BLaER1 (cell line): Measurements from ENCODE around the gene ZNF32.

ENCODE experiments used
- H3K27ac ChIP-seq: shearing (Covaris generic); formaldehyde crosslinking; 2 replicates; pipeline ENCODE4 v1.8.1; 2022
- H3K27me3 ChIP-seq: shearing (Covaris generic); formaldehyde crosslinking; 2 replicates; pipeline ENCODE4 v1.8.1; 2022
- H3K36me3 ChIP-seq: shearing (Covaris generic); formaldehyde crosslinking; 2 replicates; pipeline ENCODE4 v1.8.1; 2022
- H3K4me1 ChIP-seq: shearing (Covaris generic); formaldehyde crosslinking; 2 replicates; pipeline ENCODE4 v1.8.1; 2022
- H3K4me2 ChIP-seq: shearing (Covaris generic); formaldehyde crosslinking; 2 replicates; pipeline ENCODE4 v1.8.1; 2022
- H3K4me3 ChIP-seq: shearing (Covaris generic); formaldehyde crosslinking; 2 replicates; pipeline ENCODE4 v1.8.1; 2022
- H3K9ac ChIP-seq: shearing (Covaris generic); formaldehyde crosslinking; 2 replicates; pipeline ENCODE4 v1.8.1; 2022
- H3K9me3 ChIP-seq: shearing (Covaris generic); formaldehyde crosslinking; 2 replicates; pipeline ENCODE4 v1.8.1; 2022
- H4K20me1 ChIP-seq: shearing (Covaris generic); formaldehyde crosslinking; 2 replicates; pipeline ENCODE4 v1.8.1; 2022
- Cebpa-rat ChIP-seq: shearing (Covaris generic); IDR thresholded peaks from 2 replicates; pipeline ENCODE4 v1.8.1; 2022

Gene ZNF32

DNA sequence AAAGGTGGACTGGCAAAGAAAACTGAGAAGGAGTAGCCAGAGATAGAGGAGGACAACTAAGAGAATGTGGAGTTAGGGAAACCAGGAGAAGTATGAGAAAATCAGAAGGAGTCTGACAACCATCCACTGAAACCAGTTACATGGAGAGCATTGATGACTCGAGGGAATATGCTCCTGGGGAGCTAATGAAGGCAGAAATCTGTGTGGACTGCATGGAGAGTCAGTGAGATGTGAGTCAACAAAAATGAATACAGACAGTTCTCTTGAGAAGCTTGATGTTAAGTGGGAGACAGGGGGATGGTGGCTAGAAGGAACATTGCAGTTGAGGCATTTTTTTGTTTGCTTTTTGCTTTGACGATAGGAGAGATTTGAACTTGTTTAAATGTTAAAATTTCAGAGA is 34.3 kb upstream of the ZNF32 start:
- H3K4me2 ChIP-seq = no peak overlapping the region
- H3K4me3 ChIP-seq = no peak overlapping the region
- H4K20me1 ChIP-seq = no peaks in the 10 kb centered on the region
- no peak overlapping the region for H3K9ac ChIP-seq
- no peaks in the 10 kb centered on the region for H3K27me3 ChIP-seq
- TF ChIP-seq Cebpa-rat = no peak
- no peaks in the 10 kb centered on the region for H3K4me1 ChIP-seq
- H3K36me3 ChIP-seq = no peaks in the 10 kb centered on the region
- H3K27ac ChIP-seq = no peak overlapping the region
- H3K9me3 ChIP-seq = peaks cover 6% of the 10 kb centered on the region; the same call in 1 of the 2 replicates

DNA sequence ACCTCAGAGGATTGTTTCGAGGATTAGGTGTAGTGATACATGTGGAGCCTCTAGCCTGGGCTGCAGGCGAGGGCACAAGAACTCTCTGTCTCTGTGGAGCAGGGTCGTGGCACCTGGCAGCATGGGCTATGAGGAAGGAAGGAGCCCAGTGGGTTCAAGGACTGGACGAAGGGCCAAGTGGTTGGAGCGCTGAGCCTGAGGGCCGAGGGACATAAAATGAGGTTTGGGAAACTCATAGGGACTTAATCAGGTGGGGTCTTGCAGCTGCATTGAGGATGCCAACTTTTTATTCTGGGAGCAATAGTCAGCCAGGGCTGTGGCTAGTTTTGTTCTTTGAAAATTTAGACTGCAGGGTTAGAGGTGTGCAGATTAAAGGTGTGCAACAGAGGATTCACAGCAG is 33.0 kb upstream of the ZNF32 start:
- H3K4me2 ChIP-seq = no peak overlapping the region
- no peaks in the 10 kb centered on the region for H3K36me3 ChIP-seq
- TF ChIP-seq Cebpa-rat = no peak
- H3K9ac ChIP-seq = no peak overlapping the region
- no peaks in the 10 kb centered on the region for H4K20me1 ChIP-seq
- no peak overlapping the region for H3K27ac ChIP-seq
- H3K27me3 ChIP-seq = no peaks in the 10 kb centered on the region
- H3K4me3 ChIP-seq = no peak overlapping the region
- peaks cover 6% of the 10 kb centered on the region; the same call in 1 of the 2 replicates for H3K9me3 ChIP-seq
- no peaks in the 10 kb centered on the region for H3K4me1 ChIP-seq

DNA sequence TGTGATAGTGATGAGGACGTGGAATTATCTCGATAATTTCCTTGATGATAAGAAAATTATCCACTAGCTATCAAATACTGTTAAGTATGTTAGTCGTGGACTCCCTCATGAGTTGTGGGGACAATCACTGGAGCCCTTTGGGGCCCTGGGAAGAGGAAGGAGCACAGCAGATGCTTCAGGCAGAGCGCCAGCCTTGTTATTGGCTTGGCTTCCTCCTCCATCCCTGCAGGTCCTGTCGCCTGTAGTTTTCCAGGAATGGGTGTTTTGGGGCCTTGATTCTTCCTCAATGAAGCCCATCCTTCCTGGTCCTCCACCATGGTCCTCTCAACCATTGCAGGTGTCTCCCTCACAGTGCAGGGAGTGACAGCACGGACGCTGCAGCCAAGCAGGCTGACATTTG is 32.5 kb upstream of the ZNF32 start:
- no peaks in the 10 kb centered on the region for H3K36me3 ChIP-seq
- peaks cover 6% of the 10 kb centered on the region; the same call in 1 of the 2 replicates for H3K9me3 ChIP-seq
- no peaks in the 10 kb centered on the region for H3K4me1 ChIP-seq
- no peak overlapping the region for H3K4me2 ChIP-seq
- H3K4me3 ChIP-seq = no peak overlapping the region
- TF ChIP-seq Cebpa-rat = no peak
- H3K27me3 ChIP-seq = no peaks in the 10 kb centered on the region
- no peak overlapping the region for H3K9ac ChIP-seq
- no peak overlapping the region for H3K27ac ChIP-seq
- no peaks in the 10 kb centered on the region for H4K20me1 ChIP-seq

DNA sequence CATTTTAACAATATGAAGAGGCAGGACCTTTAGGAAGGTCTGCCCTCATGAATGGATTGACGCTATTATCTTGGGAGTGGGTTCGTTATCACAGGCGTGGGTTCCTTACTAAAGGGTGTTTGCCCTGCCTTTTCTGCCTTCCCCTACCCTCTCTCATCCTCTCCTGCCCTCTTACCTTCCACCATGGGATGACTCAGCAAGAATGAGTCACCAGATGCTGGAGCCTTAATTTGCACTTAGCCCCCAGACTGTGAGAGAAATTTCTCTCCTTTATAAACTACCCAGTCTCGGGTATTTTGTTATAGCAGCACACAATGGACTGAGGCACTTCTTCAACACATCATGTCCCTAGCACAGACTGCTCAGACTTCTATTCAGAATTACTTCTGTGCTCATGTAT is 31.4 kb upstream of the ZNF32 start:
- no peaks in the 10 kb centered on the region for H4K20me1 ChIP-seq

DNA sequence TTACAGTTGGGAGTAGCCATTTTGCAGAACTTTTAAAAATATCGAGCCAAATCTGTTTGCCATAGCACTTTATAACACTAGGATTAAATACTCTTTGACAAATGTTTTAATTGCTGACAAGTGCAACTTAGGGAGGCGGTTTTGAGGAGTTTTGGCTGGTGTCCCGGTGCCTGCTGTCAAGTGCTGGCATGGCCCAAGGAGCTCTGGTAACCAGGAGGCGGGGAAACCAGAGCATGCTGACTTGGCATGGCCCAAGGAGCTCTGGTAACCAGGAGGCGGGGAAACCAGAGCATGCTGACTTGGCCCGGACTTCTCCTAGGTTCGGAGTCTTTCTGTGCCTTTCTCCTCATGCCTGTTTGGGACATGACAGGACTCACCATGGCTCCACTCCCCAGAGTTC is 30.8 kb upstream of the ZNF32 start:
- Histone ChIP-seq H3K27ac (no peak overlapping the region), H3K9me3 (peaks cover 2% of the 10 kb centered on the region; the same call in 1 of the 2 replicates), H3K4me3 (no peak overlapping the region), H3K9ac (no peak overlapping the region), H3K4me1 (no peaks in the 10 kb centered on the region), H3K36me3 (no peaks in the 10 kb centered on the region), H3K27me3 (no peaks in the 10 kb centered on the region), H3K4me2 (no peak overlapping the region), H4K20me1 (no peaks in the 10 kb centered on the region)
- no peak for TF ChIP-seq Cebpa-rat

More for the DNA sequence above, 31.4 kb upstream of the ZNF32 start:
- no peaks in the 10 kb centered on the region for H3K27me3 ChIP-seq
- H3K4me1 ChIP-seq = no peaks in the 10 kb centered on the region
- H3K9me3 ChIP-seq = peaks cover 6% of the 10 kb centered on the region; the same call in 1 of the 2 replicates
- no peak overlapping the region for H3K4me3 ChIP-seq
- no peak overlapping the region for H3K9ac ChIP-seq
- H3K4me2 ChIP-seq = no peak overlapping the region
- no peaks in the 10 kb centered on the region for H3K36me3 ChIP-seq
- H3K27ac ChIP-seq = no peak overlapping the region
- TF ChIP-seq Cebpa-rat = no peak

DNA sequence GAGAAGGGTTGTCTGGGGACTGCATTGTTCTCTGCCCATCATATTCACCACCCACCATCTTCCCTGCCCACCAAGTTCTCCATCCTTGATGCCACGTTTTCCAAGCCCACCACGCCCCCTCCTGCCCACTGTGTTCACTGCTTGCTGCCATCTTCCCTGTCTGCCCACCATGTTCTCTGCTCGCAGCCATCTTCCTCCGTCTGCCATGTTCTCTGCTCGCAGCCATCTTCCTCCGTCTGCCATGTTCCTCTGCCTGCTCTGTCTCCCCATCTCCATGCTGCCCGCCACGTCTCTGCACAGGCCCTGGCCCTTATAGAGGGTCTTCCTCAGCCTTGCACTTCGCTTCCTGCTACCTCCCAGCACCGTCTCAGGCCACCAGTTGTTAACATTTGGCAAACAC is 30.0 kb upstream of the ZNF32 start:
- no peak for TF ChIP-seq Cebpa-rat
- Histone ChIP-seq H3K4me3 (no peak overlapping the region), H3K36me3 (no peaks in the 10 kb centered on the region), H3K4me1 (no peaks in the 10 kb centered on the region), H3K4me2 (no peak overlapping the region), H3K9ac (no peak overlapping the region), H3K9me3 (no peaks in the 10 kb centered on the region), H4K20me1 (no peaks in the 10 kb centered on the region), H3K27ac (no peak overlapping the region), H3K27me3 (no peaks in the 10 kb centered on the region)

DNA sequence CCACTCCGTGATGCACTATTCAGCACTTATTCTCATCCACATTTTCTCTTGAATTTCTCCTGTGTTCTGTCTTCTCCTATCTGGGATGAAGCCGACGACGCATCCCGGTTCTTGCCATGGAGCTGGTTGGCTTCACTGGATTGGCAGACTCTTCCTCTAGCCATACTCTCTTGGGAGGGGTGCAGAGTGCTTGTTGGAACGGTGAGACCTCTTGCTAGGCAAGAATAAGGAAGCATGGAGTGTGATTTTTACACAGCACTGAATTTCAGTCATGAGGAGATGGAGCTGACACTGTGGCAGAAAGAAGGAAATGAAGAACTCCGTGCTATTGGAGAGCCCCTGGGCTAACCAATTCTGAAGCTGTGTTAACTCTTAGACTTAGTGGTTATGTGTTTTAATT is 28.2 kb upstream of the ZNF32 start:
- Histone ChIP-seq H3K4me1 (no peaks in the 10 kb centered on the region), H3K27ac (no peak overlapping the region), H3K9ac (no peak overlapping the region), H3K9me3 (no peaks in the 10 kb centered on the region), H3K36me3 (no peaks in the 10 kb centered on the region), H3K4me2 (no peak overlapping the region), H3K27me3 (no peaks in the 10 kb centered on the region), H3K4me3 (no peak overlapping the region), H4K20me1 (no peaks in the 10 kb centered on the region)
- no peak for TF ChIP-seq Cebpa-rat

DNA sequence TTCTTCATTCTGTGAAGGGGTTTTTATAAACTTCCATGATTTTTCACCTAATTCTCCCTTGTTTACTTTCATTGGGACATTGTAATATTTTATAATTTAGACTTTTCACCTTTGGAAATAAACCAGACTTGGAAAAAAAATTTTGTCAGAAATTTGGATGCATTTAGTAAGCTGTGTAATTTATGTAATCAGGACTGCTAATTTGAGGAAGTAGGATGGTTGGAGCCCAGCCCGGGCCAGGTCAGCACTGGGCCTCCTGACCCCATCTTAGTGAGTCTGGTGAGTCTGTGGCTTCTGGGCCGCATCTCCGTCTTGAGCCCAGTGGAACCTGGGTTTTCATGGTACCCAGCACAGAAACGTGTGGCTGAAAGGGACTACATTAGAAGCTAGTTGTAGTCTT is 27.6 kb upstream of the ZNF32 start:
- H3K9ac ChIP-seq = no peak overlapping the region
- H3K4me3 ChIP-seq = no peak overlapping the region
- no peak for TF ChIP-seq Cebpa-rat
- H3K27ac ChIP-seq = no peak overlapping the region
- H3K4me2 ChIP-seq = no peak overlapping the region
- no peaks in the 10 kb centered on the region for H3K36me3 ChIP-seq
- H3K4me1 ChIP-seq = no peaks in the 10 kb centered on the region
- H4K20me1 ChIP-seq = no peaks in the 10 kb centered on the region
- H3K9me3 ChIP-seq = no peaks in the 10 kb centered on the region
- H3K27me3 ChIP-seq = no peaks in the 10 kb centered on the region

DNA sequence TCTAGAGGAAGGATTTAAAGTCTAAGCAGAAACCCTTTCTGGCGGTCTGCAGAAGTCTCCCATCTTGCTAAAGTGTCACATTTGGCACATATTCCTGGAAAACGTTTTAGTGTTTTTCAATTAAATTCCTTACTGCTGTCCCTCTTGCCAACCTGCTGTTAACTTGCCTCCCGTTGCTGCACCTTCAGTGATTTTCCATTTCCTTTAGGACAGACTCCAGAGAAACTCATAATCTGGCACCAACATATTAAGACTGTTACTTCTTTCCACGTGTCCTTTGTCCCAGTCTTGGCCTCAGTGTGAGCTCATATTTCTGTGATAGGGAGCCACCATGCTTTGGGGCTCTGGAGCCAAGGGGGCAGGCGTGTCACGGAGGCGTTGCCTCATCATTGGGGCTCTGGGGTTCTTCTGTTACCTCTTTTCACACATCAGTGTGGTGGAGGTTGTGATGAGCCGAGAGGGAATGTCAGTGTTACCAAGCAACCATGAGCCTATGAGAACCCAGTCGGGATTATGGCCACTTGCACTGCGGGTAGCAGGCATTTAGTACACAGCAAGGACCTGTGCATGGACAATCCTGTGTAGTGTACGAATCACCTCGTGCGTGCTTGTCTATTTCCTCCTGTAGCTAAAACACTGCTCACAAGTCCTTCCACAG is 26.0 kb upstream of the ZNF32 start:
- Histone ChIP-seq H4K20me1 (no peaks in the 10 kb centered on the region), H3K9ac (no peak overlapping the region), H3K36me3 (no peaks in the 10 kb centered on the region), H3K4me3 (no peak overlapping the region), H3K9me3 (no peaks in the 10 kb centered on the region), H3K4me2 (no peak overlapping the region), H3K4me1 (0 out of 2 replicates have a peak, but pooled peaks cover under 1% of the 10 kb centered on the region), H3K27me3 (no peaks in the 10 kb centered on the region), H3K27ac (no peak overlapping the region)
- TF ChIP-seq Cebpa-rat = no peak

DNA sequence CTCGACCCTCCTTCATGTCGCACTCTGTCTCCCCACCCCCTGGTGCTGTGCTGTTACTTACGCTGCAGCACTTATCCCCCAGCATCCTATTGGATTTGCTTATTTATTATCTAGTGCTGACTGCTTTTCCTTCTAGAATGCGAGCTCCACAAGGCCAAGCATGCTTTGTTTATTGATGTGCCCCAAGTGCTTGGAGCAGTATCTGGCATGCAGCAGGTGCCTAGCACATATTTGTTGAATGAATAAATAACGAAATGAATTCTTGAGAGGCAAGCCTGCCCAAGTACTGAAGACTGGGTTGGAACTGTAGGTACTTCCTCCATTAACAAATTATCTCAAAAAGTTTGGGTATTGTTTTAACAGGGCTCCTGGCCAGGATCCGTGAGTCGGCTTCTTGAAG is 24.8 kb upstream of the ZNF32 start:
- H3K27ac ChIP-seq = no peak overlapping the region
- H3K4me1 ChIP-seq = peaks cover 12% of the 10 kb centered on the region
- H3K36me3 ChIP-seq = no peaks in the 10 kb centered on the region
- no peak overlapping the region for H3K4me3 ChIP-seq
- no peaks in the 10 kb centered on the region for H4K20me1 ChIP-seq
- H3K27me3 ChIP-seq = no peaks in the 10 kb centered on the region
- no peak overlapping the region for H3K4me2 ChIP-seq
- H3K9ac ChIP-seq = no peak overlapping the region
- no peaks in the 10 kb centered on the region for H3K9me3 ChIP-seq
- no peak for TF ChIP-seq Cebpa-rat
